Retinal pigment epithelial cell (primary cell): ENCODE results near the gene RAB40C.
A peak's percentile ranks its signal among the peaks of the same experiment; 100 is the strongest.

ENCODE experiments used
- DNase-seq: peaks from one replicate; pipeline ENCODE4 v3.0.0-alpha.2; 2010; ENCODE audit warnings: low read depth
- H3K4me3 ChIP-seq: 2 replicates; pipeline ENCODE4 v1.5.1; 2011; ENCODE audit warnings: mild to moderate bottlenecking, low read length, control low read depth, moderate library complexity
- TF ChIP-seq, protein P1 (sequence below): conservative IDR thresholded peaks from 2 replicates; pipeline ENCODE4 v1.5.1; 2011; ENCODE audit warnings: low read depth, low read length, control low read depth, inconsistent platforms

RAB40C gene

DNA sequence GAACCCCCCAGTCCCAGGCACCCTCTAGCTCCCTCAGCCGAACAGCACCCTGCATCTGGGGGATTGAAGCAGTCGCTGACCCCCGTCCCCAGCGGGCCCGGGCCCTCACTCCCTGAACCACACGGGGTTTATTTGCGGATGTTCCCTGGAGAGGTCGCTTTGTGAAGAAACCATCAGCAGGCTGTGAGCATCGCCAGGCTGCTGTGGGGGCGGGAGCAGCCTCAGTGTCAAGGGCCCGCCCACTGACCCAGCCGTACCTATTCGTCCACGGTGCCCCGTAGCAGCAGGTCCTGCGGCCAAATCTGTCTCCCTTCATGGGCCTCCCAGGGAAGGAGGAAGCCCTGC is 6.4 kb upstream of the RAB40C start:
- DNase-seq: no peak
- TF ChIP-seq, protein P1, sequence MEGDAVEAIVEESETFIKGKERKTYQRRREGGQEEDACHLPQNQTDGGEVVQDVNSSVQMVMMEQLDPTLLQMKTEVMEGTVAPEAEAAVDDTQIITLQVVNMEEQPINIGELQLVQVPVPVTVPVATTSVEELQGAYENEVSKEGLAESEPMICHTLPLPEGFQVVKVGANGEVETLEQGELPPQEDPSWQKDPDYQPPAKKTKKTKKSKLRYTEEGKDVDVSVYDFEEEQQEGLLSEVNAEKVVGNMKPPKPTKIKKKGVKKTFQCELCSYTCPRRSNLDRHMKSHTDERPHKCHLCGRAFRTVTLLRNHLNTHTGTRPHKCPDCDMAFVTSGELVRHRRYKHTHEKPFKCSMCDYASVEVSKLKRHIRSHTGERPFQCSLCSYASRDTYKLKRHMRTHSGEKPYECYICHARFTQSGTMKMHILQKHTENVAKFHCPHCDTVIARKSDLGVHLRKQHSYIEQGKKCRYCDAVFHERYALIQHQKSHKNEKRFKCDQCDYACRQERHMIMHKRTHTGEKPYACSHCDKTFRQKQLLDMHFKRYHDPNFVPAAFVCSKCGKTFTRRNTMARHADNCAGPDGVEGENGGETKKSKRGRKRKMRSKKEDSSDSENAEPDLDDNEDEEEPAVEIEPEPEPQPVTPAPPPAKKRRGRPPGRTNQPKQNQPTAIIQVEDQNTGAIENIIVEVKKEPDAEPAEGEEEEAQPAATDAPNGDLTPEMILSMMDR: no peak
- no peak overlapping the region for H3K4me3 ChIP-seq

DNA sequence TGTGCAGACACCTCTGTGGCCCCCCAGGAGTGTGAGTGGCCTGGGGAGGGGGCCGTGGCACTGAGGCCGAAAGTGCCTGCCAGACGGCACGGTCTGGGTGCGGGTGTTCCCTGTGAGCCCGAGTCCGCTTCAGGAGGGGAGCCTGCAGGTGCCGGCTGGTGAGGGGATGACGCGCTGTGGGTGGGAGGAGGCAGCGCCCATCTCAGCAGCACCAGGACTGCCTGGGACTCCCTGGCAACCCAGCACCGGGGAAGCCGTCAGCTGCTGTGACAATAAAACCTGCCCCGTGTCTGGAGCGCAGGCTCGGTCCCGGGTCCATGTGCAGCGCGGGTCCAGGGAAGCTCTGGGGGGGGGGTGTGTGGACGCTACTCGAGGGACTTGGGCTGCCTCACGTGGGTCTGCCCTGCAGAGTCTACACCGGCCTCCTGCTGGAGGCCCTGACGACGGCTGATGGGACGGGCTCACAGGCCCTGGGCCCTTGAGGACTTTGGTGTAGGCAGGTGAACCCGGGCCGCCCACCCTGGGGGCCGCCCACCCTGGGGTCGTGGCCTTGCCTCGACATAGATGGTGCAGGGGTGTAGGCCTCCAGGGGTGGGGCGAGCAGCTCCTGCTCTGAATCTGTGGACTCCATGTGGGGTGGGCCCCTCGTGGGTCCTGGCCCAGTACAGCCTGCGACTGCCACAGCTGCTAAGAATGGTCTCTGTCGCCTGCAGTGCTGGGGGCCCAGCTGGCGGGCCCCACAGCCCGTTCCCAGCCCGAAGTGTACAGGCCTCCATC is 5.9 kb upstream of the RAB40C start:
- TF ChIP-seq, protein P1: no peak
- no peak for DNase-seq
- no peak overlapping the region for H3K4me3 ChIP-seq

DNA sequence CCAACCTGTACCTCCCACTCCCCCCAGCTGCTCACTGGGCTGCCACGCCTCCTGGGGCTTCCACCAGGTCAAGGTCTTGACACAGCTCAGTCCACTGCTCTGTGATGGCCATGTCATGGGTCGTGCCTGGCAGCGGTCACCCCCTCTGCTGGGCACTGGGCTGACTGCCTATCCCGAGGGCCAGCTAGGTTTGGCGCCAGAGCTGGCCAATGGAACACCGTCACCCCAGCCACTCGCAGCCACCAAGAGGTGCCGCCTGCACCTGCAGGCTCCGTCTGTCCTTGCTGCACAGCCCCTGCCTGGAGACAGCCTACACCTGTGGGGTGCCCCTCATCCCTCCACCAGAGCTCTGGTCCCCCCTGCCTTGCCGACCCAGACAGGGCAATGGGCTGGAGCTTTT is 4.5 kb upstream of the RAB40C start:
- no peak for DNase-seq
- TF ChIP-seq, protein P1: peak; percentile 2
- H3K4me3 ChIP-seq: no peak overlapping the region

DNA sequence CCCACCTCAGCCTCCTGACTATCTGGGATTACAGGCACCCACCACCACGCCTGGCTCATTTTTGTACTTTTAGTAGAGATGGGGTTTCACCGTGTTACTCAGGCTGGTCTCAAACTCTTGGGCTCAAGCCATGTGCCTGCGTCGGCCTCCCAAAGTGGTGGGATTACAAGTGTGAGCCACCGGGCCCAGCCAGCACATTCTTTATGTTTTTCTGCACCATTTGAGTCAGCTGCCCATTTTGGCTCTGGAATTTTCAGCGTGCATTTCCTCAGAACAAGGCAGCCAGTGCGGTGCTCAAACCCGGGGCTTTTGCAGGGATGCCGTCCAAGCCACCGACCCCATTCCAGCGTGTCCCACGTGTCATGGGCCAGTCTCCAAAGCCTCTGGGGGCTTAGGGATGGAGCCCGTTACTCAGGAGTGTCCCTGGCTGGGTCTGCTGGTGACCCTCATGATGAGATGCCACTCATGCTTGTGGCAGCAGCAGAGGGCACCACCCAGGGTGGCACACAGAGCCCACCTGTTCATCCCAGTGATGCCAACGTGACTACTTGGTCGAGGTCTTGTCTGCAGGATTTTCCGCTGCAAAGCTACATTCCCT is 3.7 kb upstream of the RAB40C start:
- DNase-seq: no peak
- no peak overlapping the region for H3K4me3 ChIP-seq
- TF ChIP-seq, protein P1: no peak

DNA sequence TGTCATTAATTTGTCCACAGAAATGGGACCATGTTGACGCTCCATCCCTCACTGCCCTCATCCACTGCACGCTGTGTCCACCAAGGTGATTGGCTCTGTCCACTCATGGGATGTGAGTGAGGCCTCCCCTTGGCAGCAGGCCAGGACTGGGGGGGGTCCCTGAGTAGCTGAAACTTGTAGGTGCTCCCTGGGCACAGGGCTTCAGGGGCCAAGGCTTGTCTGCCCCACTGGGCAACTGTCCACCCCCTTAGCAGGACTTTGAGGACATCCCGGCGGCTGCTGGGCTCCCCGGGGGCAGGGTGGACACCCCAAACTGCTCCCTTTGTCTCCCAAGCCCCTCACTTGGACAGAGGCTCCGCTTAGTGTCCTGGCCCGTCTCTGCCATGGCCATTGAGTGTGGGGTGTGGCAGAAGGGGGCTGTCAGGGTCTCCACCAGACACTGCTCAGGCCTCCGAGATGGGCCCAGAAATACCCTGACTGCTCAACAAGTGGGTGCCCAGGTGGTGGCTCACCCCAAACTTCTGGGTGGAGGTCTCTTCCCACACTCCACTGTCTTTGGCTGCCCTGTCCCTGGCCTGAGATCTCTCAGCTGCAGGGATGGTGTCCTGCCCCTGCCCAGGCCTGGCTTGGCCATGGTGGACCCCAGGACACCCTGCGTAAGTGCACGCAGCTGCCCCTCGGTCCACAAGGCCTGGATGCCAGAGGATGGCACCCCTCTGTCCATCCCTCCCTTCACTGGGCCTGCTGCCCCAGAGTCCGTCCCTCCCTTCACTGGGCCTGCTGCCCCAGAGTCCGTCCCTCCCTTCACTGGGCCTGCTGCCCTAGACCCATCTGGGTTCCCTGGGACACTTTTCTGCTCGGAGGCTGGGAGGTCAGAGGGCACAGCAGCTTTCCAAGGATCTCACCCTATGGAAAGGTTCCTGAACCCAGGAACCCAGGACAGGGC is 2.9 kb upstream of the RAB40C start:
- TF ChIP-seq, protein P1: no peak
- H3K4me3 ChIP-seq: no peak overlapping the region
- no peak for DNase-seq

DNA sequence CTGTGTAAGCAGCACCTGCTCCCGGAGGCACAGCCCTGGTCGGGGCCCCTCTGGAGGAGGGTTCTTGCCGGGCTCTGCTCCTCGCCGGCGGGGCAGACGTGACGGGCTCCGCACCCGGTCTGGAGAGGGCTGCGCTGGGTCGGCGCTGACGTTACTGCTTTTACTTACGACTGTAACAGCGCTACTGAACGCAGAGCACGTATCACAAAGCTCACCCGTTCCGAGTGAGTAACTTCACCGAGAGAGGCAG is 1.3 kb upstream of the RAB40C start:
- DNase-seq: no peak

More for the DNA sequence above, 1.3 kb upstream of the RAB40C start:
- H3K4me3 ChIP-seq: peak overlapping the region; percentile 76
- TF ChIP-seq, protein P1: no peak
